ENCODE results near the gene WSB2.

DNA sequence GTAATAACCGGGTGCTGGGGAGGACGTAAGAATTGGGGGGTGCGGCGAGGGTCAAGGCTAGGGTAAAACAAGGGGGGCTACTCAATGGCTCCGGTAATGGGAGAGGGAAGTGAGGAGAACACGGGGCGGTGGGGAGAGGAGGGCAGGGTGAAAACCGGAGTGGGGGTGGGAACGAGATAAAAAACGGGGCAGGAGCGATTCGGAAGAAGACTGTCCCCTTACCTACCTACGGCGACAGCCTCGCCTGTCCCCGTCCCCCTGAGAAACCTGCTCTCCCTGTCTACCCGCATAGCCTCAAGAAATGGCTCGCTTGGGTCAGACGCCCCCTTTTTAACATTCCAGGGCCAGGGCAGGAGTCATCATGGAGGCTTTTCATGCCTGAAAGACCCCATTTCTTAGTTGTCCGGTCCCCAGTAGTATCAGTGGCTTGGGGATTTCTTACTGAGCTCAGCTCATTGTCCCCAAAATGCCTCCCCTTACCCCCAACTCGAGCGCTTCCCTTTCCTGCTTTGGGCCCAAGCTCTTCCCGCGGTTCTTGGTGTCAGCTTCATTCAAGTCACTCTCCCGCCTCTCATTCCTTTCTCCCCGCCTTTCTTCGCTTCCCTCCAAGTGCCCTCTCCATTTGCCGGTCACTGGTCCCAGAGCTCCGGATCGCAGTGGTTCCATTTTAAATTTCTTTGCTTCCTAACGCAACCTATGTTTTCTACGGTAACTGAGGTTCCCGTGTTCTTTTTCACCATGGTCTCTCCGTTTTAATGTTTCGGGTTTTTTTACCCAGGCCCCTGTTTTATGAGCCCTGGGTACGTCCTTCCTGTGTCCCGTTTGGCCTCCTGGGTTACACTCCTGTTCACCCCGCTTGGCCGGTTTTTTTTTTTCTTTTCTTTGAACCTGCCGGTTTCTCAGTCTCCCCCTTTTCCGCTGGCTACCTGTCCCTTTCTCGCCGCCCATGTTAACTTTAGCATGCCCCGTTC is 1.2 kb upstream of the WSB2 start:
- TF ChIP-seq, protein P1, sequence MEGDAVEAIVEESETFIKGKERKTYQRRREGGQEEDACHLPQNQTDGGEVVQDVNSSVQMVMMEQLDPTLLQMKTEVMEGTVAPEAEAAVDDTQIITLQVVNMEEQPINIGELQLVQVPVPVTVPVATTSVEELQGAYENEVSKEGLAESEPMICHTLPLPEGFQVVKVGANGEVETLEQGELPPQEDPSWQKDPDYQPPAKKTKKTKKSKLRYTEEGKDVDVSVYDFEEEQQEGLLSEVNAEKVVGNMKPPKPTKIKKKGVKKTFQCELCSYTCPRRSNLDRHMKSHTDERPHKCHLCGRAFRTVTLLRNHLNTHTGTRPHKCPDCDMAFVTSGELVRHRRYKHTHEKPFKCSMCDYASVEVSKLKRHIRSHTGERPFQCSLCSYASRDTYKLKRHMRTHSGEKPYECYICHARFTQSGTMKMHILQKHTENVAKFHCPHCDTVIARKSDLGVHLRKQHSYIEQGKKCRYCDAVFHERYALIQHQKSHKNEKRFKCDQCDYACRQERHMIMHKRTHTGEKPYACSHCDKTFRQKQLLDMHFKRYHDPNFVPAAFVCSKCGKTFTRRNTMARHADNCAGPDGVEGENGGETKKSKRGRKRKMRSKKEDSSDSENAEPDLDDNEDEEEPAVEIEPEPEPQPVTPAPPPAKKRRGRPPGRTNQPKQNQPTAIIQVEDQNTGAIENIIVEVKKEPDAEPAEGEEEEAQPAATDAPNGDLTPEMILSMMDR (IDR thresholded peaks at IDR 0.05) = no peak
- TF ChIP-seq EP300 (IDR thresholded peaks at IDR 0.05) = no peak

All from ovary (tissue), 3 donors.